ENCODE results near the gene SENP6. TPM values are rescaled to one million over a fixed set of nuclear protein-coding genes. Genes with fewer than 3 reads are reported as not detected.

The SENP6 gene
- total and polyA plus RNA-seq, 9 of the 15 experiments (the other 6 are each of a cell fraction or from before 2014, with no cell fraction given): 11.1 to 79.4 (median 46.8) TPM

- peak; percentile 68 for TF ChIP-seq RBFOX2 (IDR thresholded peaks at IDR 0.05; ENCODE audit: low read depth, low read length)
- no peak for TF ChIP-seq EP400 (IDR thresholded peaks at IDR 0.05)
- peak; percentile 40; the same call in 1 of the 2 replicates for TF ChIP-seq ZNF121 (CRISPR knock-in tag; conservative IDR thresholded peaks at IDR 0.05)
- peak; percentile 62 for TF ChIP-seq POLR2G (IDR thresholded peaks at IDR 0.05; ENCODE audit: low read depth, low read length)
- no peak for TF ChIP-seq ZNF79 (CRISPR knock-in tag; IDR thresholded peaks at IDR 0.05; ENCODE audit: low read depth)
- TF ChIP-seq ZBTB33 (CRISPR knock-in tag; IDR thresholded peaks at IDR 0.05): peak; percentile 94
- no peak for TF ChIP-seq XRCC4 (IDR thresholded peaks at IDR 0.05; ENCODE audit: extremely low read depth, insufficient read depth, insufficient read length)
- H3K9me3 ChIP-seq (replicated peaks; ENCODE audit: control insufficient read depth, insufficient read depth, low read depth, low read length): no peaks in the 10 kb centered on the region
- in situ Hi-C loops (cut with MboI) (no loop called here), intact Hi-C loops (cut with micrococcal nuclease) (loop anchor here (10.0 kb wide), 1 partner anchor 319 kb away; the partner anchor contains the start of gene TMEM30A)
- no peak overlapping the region for H2AFZ ChIP-seq (ENCODE audit: low read depth, low read length)
- H3K9ac ChIP-seq (ENCODE audit: insufficient read depth in 1 of 2, low read depth in 2 of 2, low read length in 2 of 2): peak overlapping the region; percentile 77 to 94
- H3K4me1 ChIP-seq (replicated peaks in 1 of 2; ENCODE audit: control insufficient read depth in 2 of 2, insufficient read depth in 2 of 2, low read length in 2 of 2): peaks cover 21 to 26% of the 10 kb centered on the region in 2 experiments; a peak in 4 of 5 replicates
- no peak for ATAC-seq
- peak overlapping the region; percentile 89 for H3K4me3 ChIP-seq
- H3K79me2 ChIP-seq (ENCODE audit: control insufficient read depth, insufficient read depth, low read length): peaks cover 79% of the 10 kb centered on the region
- 69% methylated on average over 16 of the region's 16 CpGs for WGBS (ENCODE audit: insufficient coverage, low coverage, missing lambda C conversion rate)
- peak overlapping the region; percentile 87 for H3K4me2 ChIP-seq (ENCODE audit: insufficient read depth, low read length)
- CTCF ChIA-PET (ENCODE audit: low intra/inter-chr PET ratio): no interaction called here
- DNase-seq (ENCODE audit: extremely low read depth in 1 of 4, low spot score in 3 of 4): no peak
- H4K20me1 ChIP-seq (replicated peaks; ENCODE audit: control insufficient read depth, insufficient read depth, low read length): peaks cover 8% of the 10 kb centered on the region; the same call in 1 of the 2 replicates
- no TSS peak for BruUV-seq (replicated peaks)
- peaks cover 8% of the 10 kb centered on the region for H3K36me3 ChIP-seq (ENCODE audit: control insufficient read depth, insufficient read depth, low read length)
- POLR2A ChIA-PET: interaction anchor here (0.8 to 1.9 kb wide), 2 partner anchors 44 to 84 kb away, joined by 4 to 6 read pairs; no protein-coding TSS in a partner anchor
- no peaks in the 10 kb centered on the region for H3K27me3 ChIP-seq (ENCODE audit: control insufficient read depth in 2 of 2, insufficient read depth in 2 of 2, low read length in 2 of 2)
- no peak for FAIRE-seq
- no peaks in the 10 kb centered on the region for H3K9me1 ChIP-seq (ENCODE audit: control insufficient read depth, insufficient read depth, low read length)
- H3K27ac ChIP-seq (ENCODE audit: extremely low read depth, low read depth, low read length): no peak overlapping the region
Measured at GRCh38 chr6:75604294-75604693, 2.6 kb downstream of the SENP6 start.

Measured in K562 (cell line).